Inferior parietal cortex (tissue), 1 donor: ENCODE measurements around the gene TNPO2.
A peak's percentile ranks its signal among the peaks of the same experiment; 100 is the strongest.

ENCODE experiments used
- DNase-seq: peaks from one replicate; pipeline ENCODE4 v3.0.0-alpha.2; 2016; ENCODE audit errors: extremely low spot score

Gene TNPO2

DNA sequence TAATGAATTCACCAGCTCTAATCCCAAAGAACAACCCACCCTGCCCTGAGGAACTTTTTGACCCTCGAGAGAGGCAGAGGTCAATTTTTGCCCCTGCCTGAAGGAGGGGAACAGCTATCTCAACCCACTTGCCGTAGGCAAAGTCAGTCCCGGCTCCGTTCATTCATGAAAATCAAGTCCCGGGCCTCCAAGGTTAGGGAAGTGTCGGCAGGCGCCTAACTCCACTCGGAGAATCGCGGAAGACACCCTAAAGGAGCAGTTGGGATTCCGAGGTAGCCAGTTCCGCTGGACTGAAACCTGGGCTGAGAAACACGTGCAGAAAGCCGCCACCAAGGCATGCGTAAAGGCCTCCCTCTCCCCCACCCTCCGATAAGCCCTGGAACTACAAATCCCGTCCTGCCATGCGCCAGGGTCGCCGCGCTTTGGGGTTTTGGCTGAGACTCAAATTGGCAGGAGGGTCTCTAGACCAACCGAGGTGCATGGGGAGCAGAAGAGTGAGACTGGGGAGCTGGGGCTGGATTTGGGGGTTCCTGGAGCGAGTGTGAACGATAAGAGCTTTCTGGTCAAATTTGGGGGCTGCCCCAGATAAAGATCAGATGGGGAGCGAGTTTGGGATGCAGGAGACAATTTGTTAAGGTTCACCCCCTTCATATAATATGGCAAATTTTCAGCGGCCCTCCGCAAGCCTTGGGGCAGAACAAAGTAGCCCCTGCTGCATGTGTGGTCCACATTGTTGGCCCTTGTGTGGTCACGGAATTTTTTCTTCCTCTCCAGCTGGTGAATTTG lies at the start of gene TNPO2:
Gene TNPO2, minus strand, starts transcription at position 292 of the 786 bp plus-strand sequence. CDS start 2,955 bp downstream, outside the sequence.
- peak; percentile 68 for DNase-seq

DNA sequence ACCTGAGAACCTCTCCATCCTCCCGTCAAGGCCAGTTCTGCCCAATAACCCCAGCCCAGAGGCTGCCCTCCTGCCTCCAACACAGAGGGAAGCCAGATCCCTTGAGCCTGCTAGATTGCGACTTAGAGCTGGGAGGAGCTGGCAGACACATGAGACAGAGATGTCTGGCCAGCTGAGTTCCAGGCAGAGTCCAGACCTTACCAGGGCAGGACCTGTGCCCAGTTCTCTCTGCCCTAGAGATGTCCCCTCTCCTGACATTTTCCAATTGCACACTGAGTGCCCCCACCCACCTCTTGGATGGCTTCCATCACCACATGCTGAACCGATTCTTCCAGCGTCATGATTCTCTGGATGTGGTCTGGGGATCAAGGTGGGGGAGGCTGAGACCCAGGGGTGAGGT lies 48.6 kb upstream of the TNPO2 start:
- DNase-seq: no peak

DNA sequence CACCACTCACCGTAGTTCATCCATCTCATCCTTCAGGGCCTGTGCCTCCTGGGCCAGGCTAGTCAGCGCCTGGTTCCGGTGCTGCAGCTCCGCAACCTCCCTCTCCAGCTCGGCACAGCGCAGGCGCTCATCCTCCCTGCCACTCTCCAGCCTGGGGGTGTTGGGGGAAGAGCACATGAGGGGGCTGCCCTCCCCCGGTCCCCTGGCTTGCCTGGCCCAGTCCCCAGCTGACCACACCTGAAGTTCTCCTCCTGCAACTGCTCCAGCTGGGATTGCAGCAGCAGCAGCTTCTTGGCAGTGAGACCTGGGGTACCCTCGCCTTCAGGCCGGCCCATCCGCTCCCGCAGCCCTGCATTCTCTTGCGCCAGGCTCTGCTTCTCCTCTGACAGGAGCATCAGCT lies 47.2 kb upstream of the TNPO2 start:
- no peak for DNase-seq

DNA sequence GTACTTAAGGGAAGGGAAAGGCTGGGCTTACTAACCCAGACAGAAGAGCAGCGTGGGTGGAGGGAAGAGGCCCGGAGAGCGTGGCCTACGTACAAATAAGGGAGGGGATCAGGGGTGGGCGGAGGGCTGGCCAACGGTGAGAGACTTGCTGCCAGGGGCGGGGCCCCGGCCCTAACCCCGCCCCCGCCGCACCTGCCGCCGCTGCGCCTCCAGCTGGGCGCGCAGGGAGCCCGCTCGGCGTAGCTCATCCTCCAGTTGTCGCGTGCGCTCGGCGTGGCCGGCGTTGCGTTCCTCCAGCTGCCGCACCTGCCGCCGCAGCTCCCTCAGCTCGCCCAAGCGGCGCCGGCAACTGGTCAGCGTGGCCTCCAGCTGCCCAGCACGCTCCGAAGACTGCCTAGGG lies 46.0 kb upstream of the TNPO2 start:
- DNase-seq: no peak

DNA sequence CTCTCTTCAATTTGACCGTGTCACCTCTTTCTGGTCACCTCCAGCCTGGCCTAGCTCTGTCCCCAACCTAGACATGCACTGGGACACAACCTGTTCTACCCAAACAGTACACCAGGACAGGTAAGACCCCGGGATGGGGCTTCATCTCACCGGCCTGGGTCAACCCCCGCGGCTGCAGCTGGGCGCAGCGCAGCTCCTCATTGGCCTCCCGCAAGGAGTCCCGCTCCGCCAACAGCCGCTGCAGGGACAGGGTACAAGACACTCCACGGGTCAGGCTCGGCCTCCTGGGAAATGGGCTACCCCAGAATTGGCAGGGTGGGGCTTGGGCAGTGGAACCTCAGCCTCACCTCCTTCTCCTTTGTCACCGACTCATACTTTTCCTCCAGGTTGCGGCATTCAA lies 43.9 kb upstream of the TNPO2 start:
- DNase-seq: no peak

DNA sequence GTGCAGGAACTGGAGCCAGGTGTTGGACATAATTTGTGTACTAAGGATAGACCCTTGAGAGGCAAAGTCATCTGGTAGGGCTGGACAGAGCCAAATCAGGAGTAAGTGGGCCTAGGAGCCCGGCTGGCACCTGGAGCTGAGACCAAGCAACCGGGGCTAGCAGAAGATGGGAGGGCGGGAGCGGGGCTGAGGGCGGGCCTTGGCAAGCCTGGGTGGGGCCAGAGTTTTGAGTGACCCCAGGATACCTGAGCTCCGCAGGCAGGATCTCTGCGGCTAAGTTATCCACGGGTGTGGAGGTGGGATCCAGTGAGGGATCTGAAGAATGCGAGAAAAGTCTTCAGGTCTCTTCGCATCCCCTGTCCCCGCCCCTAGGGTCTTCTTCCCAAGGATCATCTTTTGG lies 43.4 kb upstream of the TNPO2 start:
- no peak for DNase-seq

DNA sequence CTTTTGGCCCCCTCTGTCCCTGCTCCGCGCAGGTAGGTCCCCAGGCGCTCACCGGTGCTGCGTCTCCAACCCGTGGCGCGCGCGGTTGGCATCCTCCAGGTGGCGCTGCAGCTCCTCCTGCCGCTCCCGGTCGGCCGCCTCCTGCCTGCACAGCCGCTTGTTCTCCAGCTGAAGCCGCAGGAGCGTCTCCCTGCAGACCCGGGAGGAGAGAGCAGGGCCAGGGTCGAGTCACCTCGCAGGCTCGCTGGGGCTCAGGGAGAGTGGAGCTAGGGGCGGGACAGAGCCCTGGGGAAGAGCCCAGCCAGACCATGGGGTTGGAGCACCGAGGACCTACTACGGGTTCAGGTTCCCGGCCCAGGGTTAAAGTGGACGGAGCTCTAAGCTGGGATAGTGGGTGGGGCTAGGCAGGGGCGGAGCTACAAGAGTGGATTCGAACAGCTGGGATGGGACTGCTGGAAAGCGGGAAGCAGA lies 42.4 kb upstream of the TNPO2 start:
- DNase-seq: no peak

DNA sequence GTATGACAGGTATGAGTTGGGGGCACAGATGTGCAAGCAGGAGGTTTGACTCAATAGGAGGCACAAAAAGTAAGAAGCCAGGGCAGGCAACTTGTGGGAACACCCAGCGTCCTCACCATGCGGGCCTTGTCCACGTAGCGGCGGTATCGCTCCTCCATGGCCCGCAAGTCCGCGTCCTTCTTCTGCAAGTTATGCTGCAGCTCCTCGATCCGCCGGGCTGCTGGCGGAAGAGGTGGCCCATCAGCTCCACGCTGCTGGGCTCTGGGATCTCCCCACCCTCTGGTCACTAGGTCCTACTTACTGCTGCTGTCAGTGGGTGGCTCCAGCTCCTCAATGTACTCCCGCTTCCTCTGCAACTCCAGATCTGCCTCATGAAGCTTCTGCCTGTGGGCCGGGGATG lies 41.0 kb upstream of the TNPO2 start:
- DNase-seq: no peak

DNA sequence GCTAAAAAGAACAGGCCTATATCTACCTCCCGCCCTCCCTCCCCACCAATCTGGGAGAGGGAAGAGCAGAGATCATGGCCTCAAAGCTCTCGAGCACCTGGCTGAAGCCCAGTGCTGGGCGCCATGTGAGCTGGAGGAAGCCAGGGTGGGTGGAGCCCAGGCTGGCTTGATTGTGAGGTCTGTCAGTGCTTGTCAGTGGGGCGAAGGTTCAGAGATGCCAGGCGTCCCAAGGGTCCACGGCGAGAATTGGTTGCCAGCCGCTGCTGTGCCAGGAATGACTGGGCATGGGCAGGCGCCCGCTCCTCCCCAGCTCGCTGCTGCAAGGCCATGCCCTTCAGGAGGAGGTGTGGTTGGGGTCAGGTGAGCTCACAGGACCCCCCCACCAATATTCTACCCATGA lies 39.4 kb upstream of the TNPO2 start:
- DNase-seq: no peak

DNA sequence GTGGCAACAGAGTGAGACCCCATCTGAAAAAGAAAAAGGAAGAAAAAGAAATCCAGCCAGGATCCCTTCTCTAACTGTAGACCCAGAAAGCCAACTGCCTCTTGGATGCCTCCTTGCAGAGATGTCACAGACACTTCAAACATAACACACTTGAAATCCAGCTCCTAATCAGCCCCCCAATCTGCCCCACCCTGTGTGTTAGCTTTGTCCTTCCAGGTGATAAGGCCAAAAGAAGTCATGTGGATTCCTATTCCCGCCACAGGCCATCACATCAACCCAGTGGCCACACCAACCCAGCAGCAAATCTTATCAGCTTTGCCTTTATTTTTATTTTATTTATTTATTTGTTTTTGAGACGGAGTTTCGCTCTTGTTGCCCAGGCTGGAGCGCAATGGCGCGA lies 36.0 kb upstream of the TNPO2 start:
- no peak for DNase-seq

DNA sequence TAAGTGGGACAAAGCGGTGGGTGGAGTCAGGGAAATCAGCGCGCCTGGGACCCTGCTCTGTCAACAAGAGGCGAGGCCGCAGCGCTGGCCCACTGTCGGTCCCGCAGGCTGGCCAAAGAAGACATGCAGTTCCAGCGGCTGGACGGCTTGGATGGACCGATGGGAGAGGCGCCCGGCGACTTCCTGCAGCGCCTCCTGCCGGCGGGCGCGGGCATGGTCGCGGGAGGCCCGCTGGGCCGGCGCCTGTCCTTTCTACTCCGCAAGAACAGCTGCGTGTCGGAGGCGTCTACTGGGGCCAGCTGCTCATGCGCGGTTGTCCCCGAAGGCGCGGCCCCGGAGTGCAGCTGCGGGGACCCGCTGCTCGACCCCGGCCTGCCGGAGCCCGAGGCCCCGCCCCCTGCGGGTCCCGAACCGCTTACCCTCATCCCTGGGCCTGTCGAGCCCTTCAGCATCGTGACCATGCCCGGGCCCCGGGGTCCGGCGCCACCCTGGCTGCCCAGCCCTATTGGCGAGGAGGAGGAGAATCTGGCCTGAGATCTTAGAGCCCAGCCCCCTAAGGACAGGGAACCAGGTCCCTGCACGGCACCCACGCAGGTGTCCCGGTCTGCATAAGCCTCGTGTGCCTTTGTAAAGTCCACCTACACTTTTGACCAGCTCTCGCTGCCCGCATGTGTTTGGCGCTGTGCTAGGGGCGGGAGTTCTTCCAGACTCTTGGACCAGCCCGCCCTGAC lies 34.0 kb upstream of the TNPO2 start:
- peak; percentile 49 for DNase-seq

DNA sequence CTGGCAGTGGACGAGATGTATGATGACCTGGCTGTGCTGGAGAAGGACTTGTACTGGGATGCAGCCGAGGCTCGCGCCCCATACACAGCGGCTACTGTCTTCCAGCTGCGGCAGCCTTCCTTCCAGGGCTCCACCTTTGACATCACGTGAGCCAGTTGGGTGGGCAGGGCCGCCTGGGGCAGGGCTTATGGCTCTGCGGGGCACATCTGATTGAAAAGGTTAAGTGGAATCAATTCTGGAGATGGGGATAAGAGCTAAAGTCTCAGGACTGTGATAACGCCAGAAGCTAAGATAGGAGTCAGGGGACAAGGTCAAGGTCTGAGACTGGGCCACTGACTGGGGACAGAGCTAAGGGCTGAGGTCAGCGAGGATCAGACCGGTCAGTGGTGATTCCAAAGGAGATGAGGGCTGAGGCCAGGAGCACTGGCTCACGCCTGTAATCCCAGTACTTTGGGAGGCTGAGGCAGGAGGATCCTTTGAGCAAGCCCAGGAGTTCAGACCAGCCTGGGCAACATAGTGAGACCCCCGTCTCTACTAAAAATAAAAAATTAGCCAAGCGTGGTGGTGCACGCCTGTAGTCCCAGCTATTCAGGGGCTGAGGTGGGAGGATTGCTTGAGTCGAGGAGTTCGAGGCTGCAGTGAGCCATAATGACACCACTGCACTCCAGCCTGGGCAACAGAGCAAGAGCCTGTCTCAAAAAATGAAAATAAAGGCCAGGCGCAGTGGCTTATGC lies 32.6 kb upstream of the TNPO2 start:
- no peak for DNase-seq

DNA sequence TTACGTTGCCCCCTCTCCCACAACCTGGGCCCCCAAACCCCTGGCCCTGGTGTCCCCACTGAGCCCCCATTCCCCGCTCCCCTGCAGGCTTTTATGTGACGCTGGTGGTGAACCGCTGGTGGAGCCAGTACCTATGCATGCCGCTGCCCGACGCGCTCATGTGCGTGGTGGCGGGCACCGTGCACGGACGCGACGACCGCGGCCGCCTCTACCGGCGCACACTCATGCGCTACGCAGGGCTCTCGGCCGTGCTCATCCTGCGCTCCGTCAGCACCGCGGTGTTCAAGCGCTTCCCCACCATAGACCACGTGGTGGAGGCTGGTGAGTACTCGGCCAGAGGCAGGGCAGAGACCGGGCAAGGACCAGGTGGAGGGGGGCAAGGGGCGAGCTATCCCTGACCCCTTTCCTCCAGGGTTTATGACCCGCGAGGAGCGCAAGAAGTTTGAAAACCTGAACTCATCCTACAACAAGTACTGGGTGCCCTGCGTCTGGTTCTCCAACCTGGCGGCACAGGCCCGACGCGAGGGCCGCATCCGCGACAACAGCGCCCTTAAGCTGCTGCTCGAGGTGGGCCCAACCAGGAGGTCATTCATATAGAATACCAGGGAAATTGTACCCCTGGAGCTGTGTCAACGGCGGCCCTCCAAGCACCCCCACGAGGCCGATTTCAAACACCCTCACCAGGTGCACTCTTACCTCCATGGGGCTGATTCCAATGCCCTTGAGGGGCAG lies 30.9 kb upstream of the TNPO2 start:
- DNase-seq: no peak

DNA sequence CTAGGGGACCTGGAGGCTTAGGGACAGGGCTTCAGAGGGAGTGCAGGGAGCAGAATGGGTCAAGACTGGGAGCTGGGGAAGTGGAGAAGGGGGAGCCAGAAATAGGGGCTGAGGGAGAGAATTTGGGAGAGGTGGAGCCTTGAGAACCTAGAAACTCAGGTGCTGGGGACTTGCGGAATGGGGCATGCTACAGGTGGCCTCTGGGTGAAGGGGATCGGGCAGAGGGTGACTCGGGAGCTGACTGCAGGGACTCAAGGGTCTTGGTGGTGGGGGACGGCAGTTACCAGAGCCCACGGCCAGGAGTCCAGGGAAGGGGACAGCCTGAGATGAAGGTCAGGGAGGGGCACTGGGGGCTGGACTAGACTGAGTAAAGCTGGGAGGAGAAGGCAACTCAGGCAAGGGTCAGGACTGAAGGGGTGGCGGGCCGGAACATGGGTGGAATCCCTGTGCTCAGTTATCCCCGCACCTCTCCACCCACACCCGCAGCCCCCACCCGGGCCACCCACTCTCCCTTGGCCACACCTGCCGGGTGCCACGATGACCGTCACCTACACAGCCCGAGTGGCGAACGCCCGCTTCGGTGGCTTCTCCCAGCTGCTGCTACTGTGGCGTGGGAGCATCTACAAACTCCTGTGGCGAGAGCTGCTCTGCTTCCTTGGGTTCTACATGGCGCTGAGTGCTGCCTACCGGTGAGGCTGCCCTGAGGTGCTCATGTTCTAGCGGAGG lies 28.5 kb upstream of the TNPO2 start:
- no peak for DNase-seq

DNA sequence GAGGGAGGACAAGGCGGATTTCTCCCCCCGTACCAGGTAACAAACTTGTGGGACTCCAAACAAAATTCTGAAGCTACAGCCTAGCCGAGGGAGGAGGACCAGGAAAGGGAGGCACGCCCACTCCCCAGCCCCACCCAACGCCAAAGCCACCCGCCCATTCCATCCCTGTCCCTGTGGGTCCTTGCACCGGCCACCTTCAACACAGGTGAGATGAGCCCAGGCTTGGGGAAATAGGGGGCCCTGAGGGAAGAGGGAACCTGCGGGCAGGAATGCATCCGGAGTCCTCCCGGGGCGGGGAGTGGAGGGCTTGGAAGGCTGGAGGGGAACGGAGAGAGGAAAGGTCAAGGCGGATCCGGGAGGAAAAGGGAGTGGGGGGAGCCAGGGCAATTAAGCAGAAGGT lies 27.9 kb upstream of the TNPO2 start, which contains the start of gene BEST2:
Gene BEST2, plus strand, starts transcription at position 157 of the 400 bp plus-strand sequence. CDS start 802 bp downstream, outside the sequence.
- DNase-seq: no peak

DNA sequence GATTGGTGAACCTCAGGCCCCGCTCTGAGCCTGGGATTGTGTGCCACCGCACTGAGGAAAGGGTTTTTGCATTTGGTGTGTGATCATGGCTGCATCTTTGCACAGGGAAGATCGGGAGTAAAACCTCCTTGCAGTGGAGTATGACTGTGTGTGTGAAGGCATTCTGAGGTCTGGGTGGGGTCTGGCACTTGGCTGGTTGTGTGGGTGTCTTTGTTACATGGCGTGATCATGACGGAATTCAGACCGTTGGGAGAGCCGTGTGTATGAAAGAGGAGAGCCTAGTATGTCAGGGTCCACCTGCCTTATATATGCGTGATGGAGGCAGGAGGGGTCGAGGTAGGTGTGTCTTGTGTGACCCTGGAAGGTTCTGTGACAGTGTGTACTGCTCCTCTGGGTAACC lies 27.1 kb upstream of the TNPO2 start:
- no peak for DNase-seq

DNA sequence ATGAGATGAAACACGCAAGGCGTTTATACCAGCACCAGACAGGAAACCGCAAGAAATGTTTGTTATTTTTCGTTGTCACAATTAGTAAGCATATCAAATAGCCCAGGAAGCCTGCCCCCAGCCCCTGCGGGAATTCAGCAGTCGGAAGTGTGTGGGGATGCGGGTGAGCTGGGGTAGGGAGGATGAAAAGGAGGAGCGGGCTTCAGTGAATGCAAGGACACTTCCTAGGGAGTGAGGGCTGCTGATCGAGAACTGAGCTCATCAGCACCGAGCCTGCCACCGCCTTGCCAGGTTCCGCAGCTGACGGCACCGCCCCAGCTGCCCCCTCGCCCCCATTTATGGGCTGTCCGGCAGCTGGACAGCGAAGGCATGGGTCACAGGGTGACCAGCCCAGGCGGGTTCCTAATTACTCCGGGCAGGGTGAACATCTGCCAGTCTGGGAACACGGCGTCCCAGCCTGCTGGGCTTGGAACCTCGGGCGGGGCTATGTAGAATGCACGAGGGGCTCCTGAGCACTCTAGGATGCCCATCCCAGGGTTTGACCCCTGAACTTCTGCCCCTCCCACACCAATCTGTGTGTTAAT lies 26.3 kb upstream of the TNPO2 start:
- no peak for DNase-seq

DNA sequence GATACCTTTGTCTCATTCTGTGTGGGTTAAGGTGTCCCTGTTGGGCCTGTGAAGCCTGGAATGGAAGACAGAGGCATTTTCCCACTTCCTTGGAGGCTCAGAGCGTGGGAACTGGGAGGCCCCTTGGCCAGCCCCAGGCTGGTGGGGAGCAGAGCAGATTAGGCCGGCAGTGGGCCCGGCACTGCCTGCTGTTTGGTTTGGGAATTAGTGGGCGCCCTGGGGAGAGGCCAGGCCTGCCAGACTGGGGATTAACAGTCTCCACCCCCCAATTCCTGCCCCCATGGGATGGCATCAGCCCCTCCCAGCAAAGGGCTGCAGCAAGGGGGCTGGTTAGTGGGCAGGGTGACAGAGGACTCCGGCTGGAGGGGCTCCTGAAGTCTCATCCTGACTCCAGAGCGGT lies 24.8 kb upstream of the TNPO2 start:
- no peak for DNase-seq

DNA sequence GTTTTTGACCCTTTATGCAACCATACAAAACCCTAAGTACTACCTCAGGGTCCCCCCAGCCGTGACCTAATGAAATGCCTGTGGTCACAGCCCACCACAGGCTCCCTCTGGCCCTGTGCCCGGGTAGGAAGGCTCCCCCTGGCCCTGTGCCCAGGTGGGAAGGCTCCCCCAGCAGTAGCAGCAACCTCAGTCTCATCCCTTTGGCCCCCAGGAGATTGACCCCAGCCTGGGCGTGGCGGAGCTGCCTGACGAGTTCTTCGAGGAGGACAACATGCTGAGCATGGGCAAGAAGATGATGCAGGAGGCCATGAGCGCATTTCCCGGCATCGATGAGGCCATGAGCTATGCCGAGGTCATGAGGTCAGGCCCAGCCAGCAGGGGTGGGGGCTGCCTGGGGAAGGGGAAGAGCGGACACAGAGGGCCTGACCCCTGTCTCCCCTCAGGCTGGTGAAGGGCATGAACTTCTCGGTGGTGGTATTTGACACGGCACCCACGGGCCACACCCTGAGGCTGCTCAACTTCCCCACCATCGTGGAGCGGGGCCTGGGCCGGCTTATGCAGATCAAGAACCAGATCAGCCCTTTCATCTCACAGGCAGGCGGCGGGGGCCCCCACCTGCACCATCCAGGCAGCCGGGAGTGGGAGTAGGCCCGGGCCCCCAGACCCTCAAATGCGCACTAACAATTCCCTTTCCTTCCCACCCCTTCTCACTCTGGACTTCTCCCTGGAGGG lies 21.6 kb upstream of the TNPO2 start:
- DNase-seq: no peak

DNA sequence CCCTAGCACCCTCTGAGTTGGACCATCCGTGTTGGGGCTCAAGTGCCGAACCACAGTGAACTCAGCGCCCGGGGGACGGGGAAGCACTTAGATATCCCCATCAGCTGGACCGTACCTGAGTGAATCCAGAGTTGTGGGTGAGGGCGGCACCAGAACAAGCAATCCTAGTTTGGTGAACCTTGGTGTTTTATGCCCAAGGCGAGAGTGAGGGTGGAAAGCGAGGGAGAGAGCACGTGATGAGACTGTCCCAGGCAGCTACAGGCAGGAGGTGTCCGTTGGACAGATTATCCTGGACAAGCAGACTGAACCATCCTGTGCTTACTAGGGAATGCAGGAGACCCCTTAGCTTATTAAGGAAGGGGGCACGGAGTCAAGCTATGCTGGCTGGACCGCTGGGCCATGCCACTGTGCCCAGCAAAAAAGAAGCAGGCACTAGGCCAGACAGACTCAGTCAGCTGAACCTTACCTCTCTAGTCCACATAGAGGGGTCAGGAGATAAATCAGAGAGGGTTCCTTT lies 14.2 kb upstream of the TNPO2 start:
- DNase-seq: no peak
